D341Med (cell line): ENCODE results near the gene AGA.

ENCODE experiments used
- DNase-seq: peaks from one replicate; pipeline ENCODE4 v3.0.0; 2012; ENCODE audit warnings: low spot score

AGA gene

DNA sequence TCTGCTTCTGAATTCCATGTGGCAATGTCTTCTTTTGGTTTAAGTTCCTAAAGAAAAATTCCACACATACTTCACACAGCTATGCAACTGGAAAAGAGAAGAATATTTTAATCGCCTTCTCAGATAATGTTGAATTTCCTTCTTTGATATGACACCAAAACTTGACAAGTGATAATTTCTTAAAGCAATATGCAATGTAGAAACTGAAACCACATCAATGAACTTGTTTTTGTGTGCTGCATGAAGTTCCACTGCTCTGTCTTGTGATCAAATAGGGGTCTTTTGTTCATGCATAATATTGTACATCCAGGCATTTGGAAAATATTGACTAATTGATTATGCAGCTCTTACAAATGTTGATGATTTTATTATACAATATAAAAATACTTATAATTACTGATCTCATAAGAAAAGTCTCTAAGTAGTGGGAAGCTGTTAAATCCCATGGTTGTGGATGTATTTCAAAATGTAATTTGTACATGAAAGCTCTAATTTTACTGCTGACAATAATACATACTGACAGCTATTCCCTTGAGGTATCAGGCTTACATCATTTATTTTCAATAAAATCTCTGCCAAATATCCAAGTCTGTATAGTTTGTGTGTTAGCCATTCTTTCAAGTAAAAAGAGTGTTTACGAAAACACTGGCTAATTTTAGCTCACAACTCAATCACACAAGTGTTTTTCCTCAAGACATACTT lies 56.5 kb downstream of the AGA start:
- no peak for DNase-seq

DNA sequence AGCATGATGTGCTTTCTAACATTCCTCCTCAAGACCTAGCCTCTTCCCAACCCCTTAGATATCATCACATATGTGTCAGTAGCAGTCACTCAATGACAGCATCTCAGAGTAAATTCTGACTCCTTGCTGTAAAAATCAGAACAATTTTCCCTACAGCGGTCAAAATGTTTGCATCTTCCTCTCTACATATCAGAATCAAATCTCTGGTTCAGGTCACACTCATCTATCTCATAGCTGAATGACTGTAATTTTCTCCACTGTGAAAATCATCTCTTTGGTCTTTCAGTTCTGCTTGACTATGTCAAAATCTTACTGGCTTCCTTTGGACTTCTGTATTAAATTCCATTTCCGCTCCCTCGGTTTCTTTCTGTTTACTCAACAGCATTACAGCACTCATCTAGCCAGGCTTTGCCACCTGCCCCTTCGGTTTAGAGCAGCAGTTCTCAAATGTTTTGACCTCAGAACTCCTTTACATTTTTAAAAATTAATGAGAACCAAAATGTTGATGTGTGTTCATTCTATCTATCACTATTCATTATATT lies 57.3 kb downstream of the AGA start:
- no peak for DNase-seq

DNA sequence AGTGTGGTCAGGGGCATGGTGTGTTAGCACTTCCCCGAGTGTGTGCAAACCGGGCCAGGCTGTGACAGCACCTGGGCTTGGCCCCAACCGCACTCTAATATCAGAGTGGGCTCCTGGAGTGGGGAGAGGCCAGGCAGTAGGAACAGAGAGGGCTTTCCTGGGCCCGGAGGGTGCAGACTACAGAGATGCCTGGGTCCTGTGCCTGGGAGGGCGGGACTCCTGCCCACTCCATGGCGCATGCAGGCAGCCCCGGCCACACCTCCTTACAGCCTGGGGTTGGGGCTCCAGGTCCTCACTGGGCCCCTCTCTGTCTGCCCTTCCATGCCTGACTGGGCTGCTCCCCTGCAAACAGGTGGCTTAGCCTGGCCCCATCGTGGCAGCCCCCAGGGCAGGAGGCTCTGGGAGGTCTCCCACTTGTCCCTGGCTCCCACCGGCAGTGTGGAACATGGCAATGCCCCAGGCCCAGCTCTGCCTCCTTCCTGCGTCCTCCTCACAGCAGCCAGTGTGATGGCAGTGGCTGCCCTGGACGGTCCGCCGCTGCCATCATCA lies 60.4 kb downstream of the AGA start:
- DNase-seq, result no peak
